GM23338 (cell line): ENCODE results near the gene LRRC8E. TPM values are rescaled to one million over a fixed set of nuclear protein-coding genes. Genes with fewer than 3 reads are reported as not detected.
A peak's percentile ranks its signal among the peaks of the same experiment; 100 is the strongest.

Source experiments
- ATAC-seq: fragments of 200-7000 bp; cut with Tn5 transposase; 3 replicates; pipeline ENCODE4 v1.9.1; 2020
- DNase-seq: peaks from one replicate; pipeline ENCODE4 v3.0.0-alpha.2; 2015; ENCODE audit warnings: low spot score
- H2AFZ ChIP-seq: fragments of 200-600 bp; sonication (generic); 2 replicates; pipeline ENCODE4 v1.8.0; 2016; ENCODE audit warnings: antibody characterized with exemption, mild to moderate bottlenecking, moderate library complexity
- H3F3A ChIP-seq: fragments of 200-600 bp; sonication (generic); replicated peaks from 2 replicates; pipeline ENCODE4 v1.8.0; 2017; ENCODE audit warnings: antibody characterized with exemption, mixed run types, low read depth
- H3K27ac ChIP-seq: fragments of 200-600 bp; sonication (generic); 2 replicates; pipeline ENCODE4 v1.6.1; 2016; ENCODE audit warnings: low read depth
- H3K27me3 ChIP-seq: fragments of 200-600 bp; sonication (generic); 2 replicates; pipeline ENCODE4 v1.8.0; 2016; ENCODE audit warnings: mild to moderate bottlenecking, mixed run types, moderate library complexity; ENCODE audit not compliant: insufficient read depth
- H3K36me3 ChIP-seq: fragments of 200-600 bp; sonication (generic); 2 replicates; pipeline ENCODE4 v1.8.0; 2016; ENCODE audit warnings: mild to moderate bottlenecking; ENCODE audit not compliant: insufficient read depth
- H3K4me1 ChIP-seq: fragments of 200-600 bp; sonication (generic); 2 replicates; pipeline ENCODE4 v1.8.0; 2016; ENCODE audit warnings: mild to moderate bottlenecking, moderate library complexity; ENCODE audit not compliant: insufficient read depth
- H3K4me2 ChIP-seq: fragments of 200-600 bp; sonication (generic); 2 replicates; pipeline ENCODE4 v1.7.1; 2017; ENCODE audit warnings: mixed run types
- H3K4me3 ChIP-seq: fragments of 200-600 bp; sonication (generic); 2 replicates; pipeline ENCODE4 v1.6.1; 2016; ENCODE audit warnings: mixed run types
- H3K79me2 ChIP-seq: fragments of 200-600 bp; sonication (generic); replicated peaks from 2 replicates; pipeline ENCODE4 v1.8.0; 2017; ENCODE audit warnings: mild to moderate bottlenecking; ENCODE audit not compliant: insufficient read depth
- H3K9me2 ChIP-seq: fragments of 200-600 bp; sonication (generic); 2 replicates; pipeline ENCODE4 v1.8.0; 2017; ENCODE audit not compliant: insufficient read depth
- H4K20me1 ChIP-seq: fragments of 200-600 bp; sonication (generic); replicated peaks from 2 replicates; pipeline ENCODE4 v1.8.0; 2017; ENCODE audit warnings: mild to moderate bottlenecking; ENCODE audit not compliant: insufficient read depth
- H3K27ac Mint-ChIP-seq: 2 replicates; pipeline ENCODE4 v1.8.0; 2020; ENCODE audit warnings: inconsistent platforms, mild to moderate bottlenecking, moderate library complexity, mixed read lengths
- H3K27me3 Mint-ChIP-seq: 3 replicates; pipeline ENCODE4 v1.8.0; 2022; ENCODE audit warnings: low read depth, mild to moderate bottlenecking, moderate library complexity, mixed read lengths, inconsistent platforms; ENCODE audit not compliant: insufficient read depth, poor library complexity
- H3K36me3 Mint-ChIP-seq: 3 replicates; pipeline ENCODE4 v1.8.0; 2021; ENCODE audit warnings: low read depth, mild to moderate bottlenecking, inconsistent platforms, moderate library complexity, mixed read lengths
- H3K4me1 Mint-ChIP-seq: 3 replicates; pipeline ENCODE4 v1.8.0; 2020; ENCODE audit warnings: mild to moderate bottlenecking, inconsistent platforms, mixed read lengths
- H3K4me3 Mint-ChIP-seq: 3 replicates; pipeline ENCODE4 v1.8.0; 2021; ENCODE audit warnings: moderate library complexity, mild to moderate bottlenecking, inconsistent platforms, mixed read lengths
- H3K9me3 Mint-ChIP-seq: 3 replicates; pipeline ENCODE4 v1.8.0; 2020; ENCODE audit warnings: moderate library complexity, mild to moderate bottlenecking, inconsistent platforms, mixed read lengths
- CREB1 ChIP-seq: fragments of 250-450 bp; sonication (Bioruptor Pico); IDR thresholded peaks from 2 replicates; pipeline ENCODE4 v1.5.0; 2020; ENCODE audit warnings: low read depth, mild to moderate bottlenecking, moderate library complexity
- CTCF ChIP-seq, 2 experiments: fragments of 200-600 bp in 1 of 2; sonication (generic) in 1 of 2; conservative IDR thresholded peaks; 2 replicates each; pipeline versions ENCODE4 v1.5.1 to v1.6.1; 2016 to 2017; ENCODE audit warnings: antibody characterized with exemption in 2 of 2, low read depth in 2 of 2, mild to moderate bottlenecking in 2 of 2, moderate library complexity in 1 of 2
- ETS1 ChIP-seq: IDR thresholded peaks from 2 replicates; pipeline ENCODE4 v1.6.1; 2016; ENCODE audit warnings: antibody characterized with exemption
- EZH2 ChIP-seq: fragments of 200-600 bp; sonication (generic); IDR thresholded peaks from one replicate; pipeline ENCODE4 v1.8.0; 2017; ENCODE audit warnings: antibody characterized with exemption, mild to moderate bottlenecking, low read depth; ENCODE audit not compliant: unreplicated experiment
- EZH2phosphoT487 ChIP-seq: fragments of 200-600 bp; sonication (generic); IDR thresholded peaks from one replicate; pipeline ENCODE4 v1.8.1; 2018; ENCODE audit warnings: antibody characterized with exemption; ENCODE audit not compliant: unreplicated experiment
- JUNB ChIP-seq: IDR thresholded peaks from one replicate; pipeline ENCODE4 v1.6.1; 2016; ENCODE audit warnings: antibody characterized with exemption; ENCODE audit not compliant: unreplicated experiment
- NANOG ChIP-seq: IDR thresholded peaks from 2 replicates; pipeline ENCODE4 v1.6.1; 2016; ENCODE audit warnings: antibody characterized with exemption, borderline replicate concordance
- POLR2AphosphoS5 ChIP-seq: IDR thresholded peaks from 2 replicates; pipeline ENCODE4 v1.6.1; 2016; ENCODE audit warnings: antibody characterized with exemption, low read depth
- STAT1 ChIP-seq: IDR thresholded peaks from one replicate; pipeline ENCODE4 v1.6.1; 2016; ENCODE audit warnings: antibody characterized with exemption; ENCODE audit not compliant: unreplicated experiment
- ZNF114 ChIP-seq: fragments of 250-450 bp; sonication (Bioruptor Pico); IDR thresholded peaks from 2 replicates; pipeline ENCODE4 v1.5.0; 2020; ENCODE audit warnings: mild to moderate bottlenecking, moderate library complexity
- ZNF331 ChIP-seq: fragments of 250-450 bp; sonication (Bioruptor Pico); IDR thresholded peaks from 2 replicates; pipeline ENCODE4 v1.5.0; 2020; ENCODE audit warnings: low read depth, mild to moderate bottlenecking, moderate library complexity
- polyA plus RNA-seq: library from polyadenylated mRNA; unstranded; fragments of >200 nt; fragmentation: Nextera tagmentation; extraction: Ambion mirVana; gene quantifications from 2 replicates; pipeline ENCODE4 v1.2.1, GENCODE V29; 2016
- total RNA-seq: library from RNA; depleted of rRNA; stranded (reverse); fragments of >200 nt; shearing (Covaris generic); gene quantifications from 2 replicates; pipeline ENCODE4 v1.2.3, GENCODE V29; 2014
- TF ChIP-seq, protein P1 (sequence below): IDR thresholded peaks from one replicate; pipeline ENCODE4 v1.6.1; 2018; ENCODE audit warnings: antibody characterized with exemption; ENCODE audit not compliant: unreplicated experiment
- TF ChIP-seq, protein P2 (sequence below): fragments of 250-450 bp; sonication (Bioruptor Pico); IDR thresholded peaks from 2 replicates; pipeline ENCODE4 v1.5.0; 2020; ENCODE audit warnings: mild to moderate bottlenecking, moderate library complexity

LRRC8E gene
- total and polyA plus RNA-seq, 2 experiments from 2014 or later: 0.29 to 4.8 TPM

DNA sequence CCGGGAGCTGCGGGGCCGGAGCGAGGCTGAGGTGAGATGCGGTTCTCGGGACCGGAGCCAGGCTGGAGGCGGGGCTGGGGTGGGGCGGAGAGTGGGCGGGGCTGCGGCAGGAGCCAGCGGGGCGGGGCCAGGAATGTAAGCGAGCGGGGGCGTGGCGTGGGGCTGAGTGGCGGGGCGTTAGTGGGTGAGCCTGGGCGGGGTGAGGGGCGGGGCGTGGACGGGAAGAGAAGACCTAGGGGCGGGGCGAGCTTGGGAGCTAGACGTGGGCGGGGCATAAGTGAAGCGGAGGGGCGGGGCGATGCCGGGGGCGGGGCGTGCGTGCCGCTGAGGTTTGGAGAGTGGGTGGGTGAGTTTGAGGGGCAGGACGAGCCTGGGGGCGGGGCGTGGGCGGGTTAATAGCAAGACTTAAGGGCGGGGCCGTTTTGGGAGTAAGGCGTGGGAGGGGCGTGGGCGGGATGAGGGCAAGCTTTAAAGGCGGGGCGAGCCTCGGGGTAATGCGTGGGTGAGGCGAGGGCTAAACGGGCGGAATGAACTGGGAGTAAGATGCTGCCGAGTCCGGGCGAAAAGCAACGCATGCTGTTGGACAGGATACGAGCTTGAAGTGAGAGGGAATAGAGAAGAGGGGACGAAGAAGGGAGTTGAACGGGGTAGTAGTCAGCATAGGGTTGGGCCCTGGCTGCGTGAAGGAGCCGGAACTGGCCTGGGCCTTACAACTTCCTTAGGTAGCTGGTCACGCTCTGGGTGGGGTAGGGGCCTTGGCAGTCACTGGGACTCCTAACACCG lies 32.4 kb downstream of the LRRC8E start:
- peak; percentile 5 for ATAC-seq
- peaks cover 36% of the 10 kb centered on the region for H3K27me3 ChIP-seq
- peaks cover 10% of the 10 kb centered on the region; the same call in 1 of the 3 replicates for H3K36me3 Mint-ChIP-seq

More for the DNA sequence above, 32.4 kb downstream of the LRRC8E start:
- no peaks in the 10 kb centered on the region for H3K9me2 ChIP-seq
- DNase-seq: peak; percentile 99
- peaks cover 12% of the 10 kb centered on the region; the same call in 2 of the 3 replicates for H3K4me1 Mint-ChIP-seq
- no peak overlapping the region for H3K27ac Mint-ChIP-seq
- peaks cover 9% of the 10 kb centered on the region; the same call in 1 of the 2 replicates for H4K20me1 ChIP-seq
- H3K36me3 ChIP-seq: no peaks in the 10 kb centered on the region
- H3K4me3 Mint-ChIP-seq: peak overlapping the region; percentile 74
- no peaks in the 10 kb centered on the region; the same call in 1 of the 2 replicates for H3K4me1 ChIP-seq
- peak overlapping the region; percentile 91 for H3K4me2 ChIP-seq
- TF ChIP-seq ZNF331 (CRISPR knock-in tag) (no peak), EZH2phosphoT487 (no peak), POLR2AphosphoS5 (no peak), ETS1 (no peak), ZNF114 (CRISPR knock-in tag) (no peak), NANOG (no peak), STAT1 (no peak), CREB1 (no peak), EZH2 (no peak), JUNB (no peak), CTCF (conservative IDR thresholded peaks at IDR 0.05; ENCODE audit: low read depth in 2 of 2) (no peak)
- TF ChIP-seq, protein P1, sequence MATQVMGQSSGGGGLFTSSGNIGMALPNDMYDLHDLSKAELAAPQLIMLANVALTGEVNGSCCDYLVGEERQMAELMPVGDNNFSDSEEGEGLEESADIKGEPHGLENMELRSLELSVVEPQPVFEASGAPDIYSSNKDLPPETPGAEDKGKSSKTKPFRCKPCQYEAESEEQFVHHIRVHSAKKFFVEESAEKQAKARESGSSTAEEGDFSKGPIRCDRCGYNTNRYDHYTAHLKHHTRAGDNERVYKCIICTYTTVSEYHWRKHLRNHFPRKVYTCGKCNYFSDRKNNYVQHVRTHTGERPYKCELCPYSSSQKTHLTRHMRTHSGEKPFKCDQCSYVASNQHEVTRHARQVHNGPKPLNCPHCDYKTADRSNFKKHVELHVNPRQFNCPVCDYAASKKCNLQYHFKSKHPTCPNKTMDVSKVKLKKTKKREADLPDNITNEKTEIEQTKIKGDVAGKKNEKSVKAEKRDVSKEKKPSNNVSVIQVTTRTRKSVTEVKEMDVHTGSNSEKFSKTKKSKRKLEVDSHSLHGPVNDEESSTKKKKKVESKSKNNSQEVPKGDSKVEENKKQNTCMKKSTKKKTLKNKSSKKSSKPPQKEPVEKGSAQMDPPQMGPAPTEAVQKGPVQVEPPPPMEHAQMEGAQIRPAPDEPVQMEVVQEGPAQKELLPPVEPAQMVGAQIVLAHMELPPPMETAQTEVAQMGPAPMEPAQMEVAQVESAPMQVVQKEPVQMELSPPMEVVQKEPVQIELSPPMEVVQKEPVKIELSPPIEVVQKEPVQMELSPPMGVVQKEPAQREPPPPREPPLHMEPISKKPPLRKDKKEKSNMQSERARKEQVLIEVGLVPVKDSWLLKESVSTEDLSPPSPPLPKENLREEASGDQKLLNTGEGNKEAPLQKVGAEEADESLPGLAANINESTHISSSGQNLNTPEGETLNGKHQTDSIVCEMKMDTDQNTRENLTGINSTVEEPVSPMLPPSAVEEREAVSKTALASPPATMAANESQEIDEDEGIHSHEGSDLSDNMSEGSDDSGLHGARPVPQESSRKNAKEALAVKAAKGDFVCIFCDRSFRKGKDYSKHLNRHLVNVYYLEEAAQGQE: no peak
- TF ChIP-seq, protein P2, sequence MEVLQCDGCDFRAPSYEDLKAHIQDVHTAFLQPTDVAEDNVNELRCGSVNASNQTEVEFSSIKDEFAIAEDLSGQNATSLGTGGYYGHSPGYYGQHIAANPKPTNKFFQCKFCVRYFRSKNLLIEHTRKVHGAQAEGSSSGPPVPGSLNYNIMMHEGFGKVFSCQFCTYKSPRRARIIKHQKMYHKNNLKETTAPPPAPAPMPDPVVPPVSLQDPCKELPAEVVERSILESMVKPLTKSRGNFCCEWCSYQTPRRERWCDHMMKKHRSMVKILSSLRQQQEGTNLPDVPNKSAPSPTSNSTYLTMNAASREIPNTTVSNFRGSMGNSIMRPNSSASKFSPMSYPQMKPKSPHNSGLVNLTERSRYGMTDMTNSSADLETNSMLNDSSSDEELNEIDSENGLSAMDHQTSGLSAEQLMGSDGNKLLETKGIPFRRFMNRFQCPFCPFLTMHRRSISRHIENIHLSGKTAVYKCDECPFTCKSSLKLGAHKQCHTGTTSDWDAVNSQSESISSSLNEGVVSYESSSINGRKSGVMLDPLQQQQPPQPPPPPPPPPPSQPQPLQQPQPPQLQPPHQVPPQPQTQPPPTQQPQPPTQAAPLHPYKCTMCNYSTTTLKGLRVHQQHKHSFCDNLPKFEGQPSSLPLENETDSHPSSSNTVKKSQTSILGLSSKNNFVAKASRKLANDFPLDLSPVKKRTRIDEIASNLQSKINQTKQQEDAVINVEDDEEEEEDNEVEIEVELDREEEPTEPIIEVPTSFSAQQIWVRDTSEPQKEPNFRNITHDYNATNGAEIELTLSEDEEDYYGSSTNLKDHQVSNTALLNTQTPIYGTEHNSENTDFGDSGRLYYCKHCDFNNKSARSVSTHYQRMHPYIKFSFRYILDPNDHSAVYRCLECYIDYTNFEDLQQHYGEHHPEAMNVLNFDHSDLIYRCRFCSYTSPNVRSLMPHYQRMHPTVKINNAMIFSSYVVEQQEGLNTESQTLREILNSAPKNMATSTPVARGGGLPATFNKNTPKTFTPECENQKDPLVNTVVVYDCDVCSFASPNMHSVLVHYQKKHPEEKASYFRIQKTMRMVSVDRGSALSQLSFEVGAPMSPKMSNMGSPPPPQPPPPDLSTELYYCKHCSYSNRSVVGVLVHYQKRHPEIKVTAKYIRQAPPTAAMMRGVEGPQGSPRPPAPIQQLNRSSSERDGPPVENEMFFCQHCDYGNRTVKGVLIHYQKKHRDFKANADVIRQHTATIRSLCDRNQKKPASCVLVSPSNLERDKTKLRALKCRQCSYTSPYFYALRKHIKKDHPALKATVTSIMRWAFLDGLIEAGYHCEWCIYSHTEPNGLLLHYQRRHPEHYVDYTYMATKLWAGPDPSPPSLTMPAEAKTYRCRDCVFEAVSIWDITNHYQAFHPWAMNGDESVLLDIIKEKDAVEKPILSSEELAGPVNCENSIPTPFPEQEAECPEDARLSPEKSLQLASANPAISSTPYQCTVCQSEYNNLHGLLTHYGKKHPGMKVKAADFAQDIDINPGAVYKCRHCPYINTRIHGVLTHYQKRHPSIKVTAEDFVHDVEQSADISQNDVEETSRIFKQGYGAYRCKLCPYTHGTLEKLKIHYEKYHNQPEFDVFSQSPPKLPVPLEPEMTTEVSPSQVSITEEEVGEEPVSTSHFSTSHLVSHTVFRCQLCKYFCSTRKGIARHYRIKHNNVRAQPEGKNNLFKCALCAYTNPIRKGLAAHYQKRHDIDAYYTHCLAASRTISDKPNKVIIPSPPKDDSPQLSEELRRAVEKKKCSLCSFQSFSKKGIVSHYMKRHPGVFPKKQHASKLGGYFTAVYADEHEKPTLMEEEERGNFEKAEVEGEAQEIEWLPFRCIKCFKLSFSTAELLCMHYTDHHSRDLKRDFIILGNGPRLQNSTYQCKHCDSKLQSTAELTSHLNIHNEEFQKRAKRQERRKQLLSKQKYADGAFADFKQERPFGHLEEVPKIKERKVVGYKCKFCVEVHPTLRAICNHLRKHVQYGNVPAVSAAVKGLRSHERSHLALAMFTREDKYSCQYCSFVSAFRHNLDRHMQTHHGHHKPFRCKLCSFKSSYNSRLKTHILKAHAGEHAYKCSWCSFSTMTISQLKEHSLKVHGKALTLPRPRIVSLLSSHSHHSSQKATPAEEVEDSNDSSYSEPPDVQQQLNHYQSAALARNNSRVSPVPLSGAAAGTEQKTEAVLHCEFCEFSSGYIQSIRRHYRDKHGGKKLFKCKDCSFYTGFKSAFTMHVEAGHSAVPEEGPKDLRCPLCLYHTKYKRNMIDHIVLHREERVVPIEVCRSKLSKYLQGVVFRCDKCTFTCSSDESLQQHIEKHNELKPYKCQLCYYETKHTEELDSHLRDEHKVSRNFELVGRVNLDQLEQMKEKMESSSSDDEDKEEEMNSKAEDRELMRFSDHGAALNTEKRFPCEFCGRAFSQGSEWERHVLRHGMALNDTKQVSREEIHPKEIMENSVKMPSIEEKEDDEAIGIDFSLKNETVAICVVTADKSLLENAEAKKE (CRISPR knock-in tag): no peak
- H3K27me3 Mint-ChIP-seq: peaks cover 43% of the 10 kb centered on the region
- H3F3A ChIP-seq: peaks cover 29% of the 10 kb centered on the region
- no peak overlapping the region for H3K27ac ChIP-seq
- H3K4me3 ChIP-seq: peak overlapping the region; percentile 86
- no peaks in the 10 kb centered on the region for H3K79me2 ChIP-seq
- peaks cover 2% of the 10 kb centered on the region; the same call in 1 of the 3 replicates for H3K9me3 Mint-ChIP-seq
- 0 out of 2 replicates have a peak overlapping the region, but pooled peaks have one; percentile 80 for H2AFZ ChIP-seq
